GM18526 (cell line): ENCODE measurements around the gene FAM187B.

Experiments used
- POLR2A ChIP-seq: IDR thresholded peaks from 3 replicates; pipeline ENCODE4 v1.6.1; 2011; ENCODE audit not compliant: insufficient read length; ENCODE audit errors: extremely low read depth

The FAM187B gene

GRCh38 chr19:35224681-35225571, 3.6 kb downstream of the FAM187B start:
- TF ChIP-seq POLR2A, result no peak

GRCh38 chr19:35223862-35224505, 4.6 kb downstream of the FAM187B start:
- TF ChIP-seq POLR2A, result no peak

- no peak for TF ChIP-seq POLR2A
Measured at GRCh38 chr19:35223084-35223790, 5.3 kb downstream of the FAM187B start.

- no peak for TF ChIP-seq POLR2A
Measured at GRCh38 chr19:35222373-35223015, 6.0 kb downstream of the FAM187B start.

- no peak for TF ChIP-seq POLR2A
Measured at GRCh38 chr19:35220315-35220921, 8.1 kb downstream of the FAM187B start.

- TF ChIP-seq POLR2A, result no peak
Measured at GRCh38 chr19:35219008-35219407, 9.5 kb downstream of the FAM187B start.

GRCh38 chr19:35217649-35217990, 10.9 kb downstream of the FAM187B start:
- no peak for TF ChIP-seq POLR2A

GRCh38 chr19:35216833-35217648, 11.5 kb downstream of the FAM187B start:
- no peak for TF ChIP-seq POLR2A

GRCh38 chr19:35216016-35216832, 12.3 kb downstream of the FAM187B start:
- no peak for TF ChIP-seq POLR2A

- TF ChIP-seq POLR2A, result no peak
Measured at GRCh38 chr19:35214766-35215422, 13.6 kb downstream of the FAM187B start.

GRCh38 chr19:35213663-35214632, 14.6 kb downstream of the FAM187B start:
- no peak for TF ChIP-seq POLR2A

GRCh38 chr19:35212241-35212640, 16.3 kb downstream of the FAM187B start:
- TF ChIP-seq POLR2A, result no peak
